ENCODE results near the gene NR1D2. TPM values are rescaled to one million over a fixed set of nuclear protein-coding genes. Genes with fewer than 3 reads are reported as not detected.

Gene NR1D2
- total RNA-seq, 1 experiment from 2014 or later: 18.4 TPM

GRCh38 chr3:23971684-23972083 lies 26.6 kb downstream of the NR1D2 start:
- Mint-ChIP-seq H3K27me3 (ENCODE audit: low read depth) (no peaks in the 10 kb centered on the region), H3K27ac (no peak overlapping the region), H3K4me1 (no peaks in the 10 kb centered on the region), H3K36me3 (peaks cover 39% of the 10 kb centered on the region), H3K4me3 (no peak overlapping the region), H3K9me3 (peaks cover 10% of the 10 kb centered on the region)
- no peak for DNase-seq (ENCODE audit: low spot score)
- POLR2A ChIA-PET: no interaction called here
- no peak for ATAC-seq
- CTCF ChIA-PET: no interaction called here
- TF ChIP-seq ZNF532 (CRISPR knock-in tag; IDR thresholded peaks at IDR 0.05; ENCODE audit: borderline replicate concordance): no peak
- no peak for TF ChIP-seq GTF2I (CRISPR knock-in tag; conservative IDR thresholded peaks at IDR 0.05)
- no peak for TF ChIP-seq NFE2L1 (CRISPR knock-in tag; IDR thresholded peaks at IDR 0.05)
- TF ChIP-seq JUN (CRISPR knock-in tag; IDR thresholded peaks at IDR 0.05): no peak
- no peak for TF ChIP-seq ZNF512 (CRISPR knock-in tag; IDR thresholded peaks at IDR 0.05; ENCODE audit: borderline replicate concordance)
- TF ChIP-seq ZNF232 (CRISPR knock-in tag; IDR thresholded peaks at IDR 0.05): no peak
- TF ChIP-seq TCF7 (CRISPR knock-in tag; IDR thresholded peaks at IDR 0.05; ENCODE audit: low read depth): no peak
- TF ChIP-seq CBFB (CRISPR knock-in tag; IDR thresholded peaks at IDR 0.05; ENCODE audit: low read depth): no peak
- no peak for TF ChIP-seq ZBTB43 (CRISPR knock-in tag; IDR thresholded peaks at IDR 0.05)
- no peak for TF ChIP-seq KAT7 (CRISPR knock-in tag; IDR thresholded peaks at IDR 0.05; ENCODE audit: borderline replicate concordance)
- TF ChIP-seq ETV6 (CRISPR knock-in tag; IDR thresholded peaks at IDR 0.05): no peak
- TF ChIP-seq NFATC4 (CRISPR knock-in tag; IDR thresholded peaks at IDR 0.05): no peak
- no peak for TF ChIP-seq E2F4 (CRISPR knock-in tag; IDR thresholded peaks at IDR 0.05; ENCODE audit: borderline replicate concordance, low read depth)
- no peak for TF ChIP-seq HMGXB4 (CRISPR knock-in tag; IDR thresholded peaks at IDR 0.05)
- TF ChIP-seq TEAD1 (CRISPR knock-in tag; IDR thresholded peaks at IDR 0.05): no peak
- no peak for TF ChIP-seq MAX (CRISPR knock-in tag; IDR thresholded peaks at IDR 0.05)

GRCh38 chr3:23976555-23976954 lies 31.5 kb downstream of the NR1D2 start:
- Mint-ChIP-seq H3K36me3 (peaks cover 33% of the 10 kb centered on the region), H3K9me3 (peaks cover 16% of the 10 kb centered on the region), H3K27me3 (ENCODE audit: low read depth) (no peaks in the 10 kb centered on the region), H3K4me3 (no peak overlapping the region), H3K27ac (no peak overlapping the region), H3K4me1 (0 out of 2 replicates have a peak, but pooled peaks cover 2% of the 10 kb centered on the region)
- DNase-seq (ENCODE audit: low spot score) (no peak), ATAC-seq (no peak)
- ChIA-PET CTCF (no interaction called here), POLR2A (no interaction called here)
- TF ChIP-seq ZBTB43 (CRISPR knock-in tag; IDR thresholded peaks at IDR 0.05) (no peak), E2F1 (CRISPR knock-in tag; IDR thresholded peaks at IDR 0.05) (no peak), NR1H2 (CRISPR knock-in tag; IDR thresholded peaks at IDR 0.05) (no peak), ZNF232 (CRISPR knock-in tag; IDR thresholded peaks at IDR 0.05) (no peak), ZBTB21 (CRISPR knock-in tag; IDR thresholded peaks at IDR 0.05; ENCODE audit: borderline replicate concordance) (no peak), PREB (CRISPR knock-in tag; IDR thresholded peaks at IDR 0.05; ENCODE audit: borderline replicate concordance) (no peak)

All from WTC11 (cell line).